Measurements from ENCODE around the gene TNPO3.

DNA sequence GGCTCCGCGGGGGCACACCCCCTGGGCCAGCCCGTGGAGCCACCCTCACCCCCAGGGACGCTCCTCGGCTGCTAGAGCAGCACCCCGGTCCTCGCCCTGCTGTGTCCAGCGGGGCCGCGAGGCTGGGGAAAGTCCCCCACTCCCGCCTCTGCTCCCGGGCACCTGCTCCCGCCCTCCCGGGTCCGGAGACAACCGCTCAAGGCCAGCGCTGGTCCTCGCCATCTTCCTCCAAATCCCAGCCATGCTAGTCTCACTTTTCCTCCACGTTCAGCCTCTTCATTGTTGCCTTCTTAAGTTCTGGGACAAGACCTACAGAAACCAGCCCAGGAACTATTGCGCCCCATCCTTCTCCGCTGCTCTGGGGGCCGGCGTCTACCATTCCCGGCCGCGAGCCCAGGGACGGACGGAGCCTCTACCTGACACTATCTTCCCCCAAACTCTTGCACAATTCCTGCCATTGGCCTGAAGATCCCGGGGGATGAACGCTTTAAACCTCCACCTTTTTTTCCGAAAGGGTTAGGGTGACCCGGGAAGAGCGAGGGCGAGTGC, 139.6 kb downstream of the TNPO3 start:
- TF ChIP-seq CTCF (conservative IDR thresholded peaks at IDR 0.05) = no peak
- TF ChIP-seq EZH2 (IDR thresholded peaks at IDR 0.05; ENCODE audit: low read depth) = no peak
